Body of pancreas (tissue), 4 donors: ENCODE measurements around the gene CNST. TPM values are rescaled to one million over a fixed set of nuclear protein-coding genes. Genes with fewer than 3 reads are reported as not detected.

Experiments
- ATAC-seq: fragments of 150-250 bp; one replicate; pipeline ENCODE4 v1.9.1; 2016
- DNase-seq, 4 donors: peaks; one replicate each; pipeline ENCODE4 v3.0.0-alpha.2; 2019
- H3K27ac ChIP-seq, 4 donors: fragments of 200-600 bp; sonication (generic); 1 replicate in 3 of 4; 2 replicates in 1 of 4; pipeline versions ENCODE4 v1.5.1 to v1.6.1; 2016 to 2019; ENCODE audit warnings: mild to moderate bottlenecking in 1 of 4, mixed read lengths in 1 of 4, moderate library complexity in 1 of 4
- H3K27me3 ChIP-seq, 2 donors: fragments of 200-600 bp; sonication (generic); one replicate each; pipeline ENCODE4 v1.6.0; 2016; ENCODE audit warnings: mild to moderate bottlenecking in 1 of 2
- H3K36me3 ChIP-seq, 2 donors: fragments of 200-600 bp; sonication (generic); replicated peaks in 1 of 2; 2 replicates each; pipeline ENCODE4 v1.5.1; 2016; ENCODE audit warnings: low read depth in 2 of 2; ENCODE audit not compliant: insufficient read depth in 1 of 2
- H3K4me1 ChIP-seq: fragments of 200-600 bp; sonication (generic); one replicate; pipeline ENCODE4 v1.6.0; 2016
- H3K4me3 ChIP-seq, 2 donors: fragments of 200-600 bp; sonication (generic); 1 replicate in 1 of 2; 2 replicates in 1 of 2; pipeline ENCODE4 v1.5.1; 2016 to 2019
- H3K9me3 ChIP-seq, 3 donors: fragments of 200-600 bp; sonication (generic); 1 replicate in 2 of 3; 2 replicates in 1 of 3; pipeline ENCODE4 v1.5.1; 2016
- POLR2A ChIP-seq, 3 donors: fragments of 450-650 bp; IDR thresholded peaks; one replicate each; pipeline ENCODE4 v1.6.1; 2016; ENCODE audit warnings: antibody characterized with exemption in 3 of 3, mild to moderate bottlenecking in 2 of 3
- WGBS, 2 donors: methylation state at CpG; one replicate each; pipeline ENCODE4 v1.1.5; 2017; 5-methylcytosine and 5-hydroxymethylcytosine counted together
- intact Hi-C: fragments of 100-400 bp; cut with DNase I; formaldehyde crosslinking; loops from one replicate; pipeline ENCODE4 v1.15.1; 2023
- total RNA-seq, 2 donors: library from RNA; depleted of rRNA; stranded (reverse); fragments of >200 nt; gene quantifications; one replicate each; pipeline ENCODE4 v1.1.0, GENCODE V29; 2016
- TF ChIP-seq, protein P1 (sequence below), 7 experiments: fragments of 450-650 bp in 4 of 7; fragments of 200-600 bp in 3 of 7; sonication (generic) in 3 of 7; IDR thresholded peaks; one replicate each; pipeline ENCODE4 v1.5.1; 2016 to 2019; ENCODE audit warnings: antibody characterized with exemption in 7 of 7

CNST gene
- total RNA-seq, 2 donors from 2014 or later = 10.9 to 12.2 TPM

DNA sequence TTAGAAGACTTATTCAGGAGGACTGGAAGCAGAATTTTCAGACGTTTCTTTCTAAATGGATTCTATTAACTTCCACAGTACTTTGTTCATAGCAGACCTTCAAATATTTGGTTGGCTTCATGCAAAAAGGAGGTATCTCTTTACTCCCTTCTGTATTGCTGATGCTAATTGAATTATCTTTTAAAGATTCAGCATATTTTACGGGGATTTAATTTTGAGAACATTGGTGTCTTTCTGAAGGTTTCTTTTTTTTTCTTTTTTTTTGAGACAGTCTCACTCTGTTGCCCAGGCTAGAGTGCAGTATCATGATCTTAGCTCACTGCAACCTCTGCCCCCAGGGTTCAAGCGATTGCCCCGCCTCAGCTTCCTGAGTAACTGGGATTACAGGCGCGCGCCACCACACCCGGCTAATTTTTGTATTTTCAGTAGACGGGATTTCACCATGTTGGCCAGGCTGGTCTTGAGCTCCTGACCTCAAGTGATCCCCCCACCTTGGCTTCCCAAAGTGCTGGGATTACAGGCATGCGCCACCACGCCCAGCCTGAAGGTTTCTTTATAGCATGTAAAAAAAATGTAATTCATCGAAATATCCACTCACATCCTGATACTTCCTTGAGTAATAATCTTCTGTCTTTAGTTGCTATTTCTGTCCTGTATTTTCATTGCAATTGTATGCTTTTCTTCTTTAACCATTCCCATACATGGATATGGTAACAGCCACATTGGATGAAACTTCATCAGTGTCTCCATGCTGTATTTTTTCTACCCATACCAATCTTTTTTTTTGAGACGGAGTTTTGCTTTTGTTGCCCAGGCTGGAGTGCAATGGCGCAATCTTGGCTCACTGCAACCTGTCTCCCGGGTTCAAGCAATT lies 14.5 kb downstream of the CNST start:
- TF ChIP-seq, protein P1, sequence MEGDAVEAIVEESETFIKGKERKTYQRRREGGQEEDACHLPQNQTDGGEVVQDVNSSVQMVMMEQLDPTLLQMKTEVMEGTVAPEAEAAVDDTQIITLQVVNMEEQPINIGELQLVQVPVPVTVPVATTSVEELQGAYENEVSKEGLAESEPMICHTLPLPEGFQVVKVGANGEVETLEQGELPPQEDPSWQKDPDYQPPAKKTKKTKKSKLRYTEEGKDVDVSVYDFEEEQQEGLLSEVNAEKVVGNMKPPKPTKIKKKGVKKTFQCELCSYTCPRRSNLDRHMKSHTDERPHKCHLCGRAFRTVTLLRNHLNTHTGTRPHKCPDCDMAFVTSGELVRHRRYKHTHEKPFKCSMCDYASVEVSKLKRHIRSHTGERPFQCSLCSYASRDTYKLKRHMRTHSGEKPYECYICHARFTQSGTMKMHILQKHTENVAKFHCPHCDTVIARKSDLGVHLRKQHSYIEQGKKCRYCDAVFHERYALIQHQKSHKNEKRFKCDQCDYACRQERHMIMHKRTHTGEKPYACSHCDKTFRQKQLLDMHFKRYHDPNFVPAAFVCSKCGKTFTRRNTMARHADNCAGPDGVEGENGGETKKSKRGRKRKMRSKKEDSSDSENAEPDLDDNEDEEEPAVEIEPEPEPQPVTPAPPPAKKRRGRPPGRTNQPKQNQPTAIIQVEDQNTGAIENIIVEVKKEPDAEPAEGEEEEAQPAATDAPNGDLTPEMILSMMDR (IDR thresholded peaks at IDR 0.05) = no peak
- TF ChIP-seq POLR2A (IDR thresholded peaks at IDR 0.05) = no peak
- Histone ChIP-seq H3K4me3 (no peak overlapping the region), H3K27ac (no peak overlapping the region), H3K9me3 (no peaks in the 10 kb centered on the region), H3K36me3 (no peaks in the 10 kb centered on the region), H3K4me1 (peaks cover 49% of the 10 kb centered on the region), H3K27me3 (no peaks in the 10 kb centered on the region)
- DNase-seq = no peak
- 88 to 94% methylated on average over 15 of the region's 15 CpGs for WGBS, 2 donors
- no peak for ATAC-seq
- intact Hi-C loops = no loop called here

DNA sequence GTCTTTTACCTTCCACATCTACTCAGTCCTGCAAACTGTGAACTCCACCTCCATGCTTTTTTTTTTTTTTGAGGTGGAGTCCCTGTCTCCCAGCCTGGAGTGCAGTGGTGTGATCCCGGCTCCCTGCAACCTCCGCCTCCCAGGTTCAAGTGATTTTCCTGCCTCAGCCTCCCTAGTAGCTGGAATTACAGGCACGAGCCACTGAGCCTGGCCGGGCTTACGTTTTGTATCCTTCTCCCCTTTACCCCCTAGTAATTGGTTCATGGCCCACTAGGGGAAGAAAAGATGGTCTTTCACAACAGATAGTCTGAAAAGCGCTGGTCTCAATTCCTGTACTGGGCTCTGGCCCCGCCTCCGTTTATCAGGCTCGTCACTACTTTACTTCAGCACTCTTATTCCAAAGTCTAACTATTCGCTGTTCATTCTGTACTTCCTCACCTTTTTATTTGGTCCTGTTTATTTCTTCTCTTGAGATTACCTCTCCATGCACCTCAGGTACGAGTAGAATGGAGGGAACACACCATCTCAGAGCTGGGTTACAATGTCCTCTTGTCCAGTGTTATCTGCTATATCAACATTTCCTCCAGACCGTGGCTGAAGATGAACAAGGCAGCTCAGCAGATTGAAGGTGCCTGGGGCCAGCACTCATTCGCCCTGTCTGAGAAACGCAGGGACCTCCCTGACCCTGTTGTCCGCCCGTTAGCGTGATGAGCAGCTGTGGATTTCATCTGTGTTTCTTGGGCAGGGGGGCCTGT lies 16.2 kb downstream of the CNST start:
- 55 to 66% methylated on average over 17 of the region's 17 CpGs for WGBS, 2 donors
- Histone ChIP-seq H3K27me3 (no peaks in the 10 kb centered on the region), H3K36me3 (no peaks in the 10 kb centered on the region), H3K27ac (peak overlapping the region; percentile 63 to 90 (median 84)), H3K4me3 (no peak overlapping the region), H3K4me1 (peaks cover 49% of the 10 kb centered on the region), H3K9me3 (no peaks in the 10 kb centered on the region)
- TF ChIP-seq POLR2A (IDR thresholded peaks at IDR 0.05) = no peak
- TF ChIP-seq, protein P1 (IDR thresholded peaks at IDR 0.05) = no peak
- intact Hi-C loops = no loop called here
- no peak for ATAC-seq
- peak in 2 of 4 donors; percentile 35 to 47 for DNase-seq

DNA sequence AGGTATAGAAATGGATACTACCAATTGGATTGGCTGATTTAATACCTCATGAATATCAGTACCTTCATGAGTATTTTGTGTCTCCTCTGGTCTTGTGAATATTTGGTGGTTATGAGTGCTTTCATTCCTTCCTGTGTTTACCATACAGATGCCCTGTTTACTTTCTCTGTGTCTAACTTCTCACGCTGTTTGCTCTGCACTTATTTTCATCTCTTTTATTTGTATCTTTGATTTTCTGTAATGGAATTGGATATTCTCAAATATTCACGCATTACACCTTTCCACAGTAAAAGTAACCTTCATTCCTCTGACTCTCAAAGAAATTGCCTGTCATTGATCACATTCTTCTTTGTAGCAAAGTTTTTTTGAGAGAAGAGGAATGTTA lies 16.8 kb downstream of the CNST start:
- TF ChIP-seq, protein P1 (IDR thresholded peaks at IDR 0.05) = no peak
- no peak for TF ChIP-seq POLR2A (IDR thresholded peaks at IDR 0.05)
- peaks cover 49% of the 10 kb centered on the region for H3K4me1 ChIP-seq
- H3K36me3 ChIP-seq = no peaks in the 10 kb centered on the region
- no peaks in the 10 kb centered on the region for H3K9me3 ChIP-seq
- intact Hi-C loops = no loop called here
- 16 to 20% methylated on average over 2 of the region's 2 CpGs for WGBS, 2 donors
- peak overlapping the region; percentile 63 to 90 (median 84) for H3K27ac ChIP-seq
- ATAC-seq = no peak
- no peak for DNase-seq
- no peak overlapping the region for H3K4me3 ChIP-seq
- H3K27me3 ChIP-seq = no peaks in the 10 kb centered on the region

DNA sequence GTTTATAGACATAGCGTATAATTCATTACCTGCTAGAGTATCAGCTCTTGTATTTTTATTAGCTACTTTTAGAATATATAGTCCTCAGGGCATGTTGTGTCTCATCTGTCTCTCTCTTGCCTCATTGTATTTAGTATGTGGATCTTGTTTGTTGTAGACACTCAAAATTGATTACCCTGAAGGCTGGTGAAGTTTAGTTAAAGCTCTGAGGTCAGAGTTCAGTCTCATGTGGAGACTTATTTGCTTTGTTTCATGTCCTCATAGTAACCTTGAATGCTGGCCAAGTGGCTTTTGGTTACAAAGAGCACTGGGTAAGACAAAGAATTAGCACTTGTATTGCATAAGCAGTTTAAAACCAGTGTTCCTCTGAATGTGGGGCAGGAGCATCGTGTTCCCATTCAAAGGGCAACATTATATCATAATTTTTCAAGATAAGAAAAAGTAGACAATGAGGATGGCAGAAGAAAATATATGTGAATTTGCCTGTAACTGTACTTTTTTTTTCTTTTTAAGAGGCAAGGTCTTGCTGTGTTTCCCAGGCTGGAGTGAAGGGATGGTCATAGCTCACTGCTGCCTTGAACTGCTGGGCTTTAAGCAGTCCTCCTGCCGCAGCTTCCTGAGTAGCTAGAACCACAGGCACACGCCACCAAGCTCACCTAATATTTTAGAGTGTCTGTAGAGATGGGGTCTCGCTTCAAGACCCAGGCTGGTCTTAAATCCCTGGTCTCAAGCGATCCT lies 17.4 kb downstream of the CNST start:
- Histone ChIP-seq H3K36me3 (no peaks in the 10 kb centered on the region), H3K4me3 (no peak overlapping the region), H3K4me1 (peaks cover 49% of the 10 kb centered on the region), H3K27ac (peak overlapping the region; percentile 63 to 90 (median 84)), H3K27me3 (no peaks in the 10 kb centered on the region), H3K9me3 (no peaks in the 10 kb centered on the region)
- intact Hi-C loops = no loop called here
- WGBS, 2 donors = 45 to 59% methylated on average over 6 of the region's 6 CpGs
- ATAC-seq (peak; percentile 93), DNase-seq (peak; percentile 78 to 94 (median 84))
- TF ChIP-seq, protein P1 (IDR thresholded peaks at IDR 0.05) = no peak
- TF ChIP-seq POLR2A (IDR thresholded peaks at IDR 0.05) = no peak
